K562 (cell line): ENCODE results near the gene ITGA6. TPM values are rescaled to one million over a fixed set of nuclear protein-coding genes. Genes with fewer than 3 reads are reported as not detected.

Source experiments
- ATF4 ChIP-seq: fragments of 450-650 bp; formaldehyde crosslinking; IDR thresholded peaks from 2 replicates; pipeline ENCODE4 v1.4.0; 2022; ENCODE audit warnings: mild to moderate bottlenecking, moderate library complexity
- CCNT2 ChIP-seq: IDR thresholded peaks from 2 replicates; pipeline ENCODE4 v1.6.1; 2011; ENCODE audit warnings: borderline replicate concordance, low read depth, mild to moderate bottlenecking, moderate library complexity, mixed read lengths, low read length; ENCODE audit not compliant: insufficient read length; ENCODE audit errors: extremely low read depth
- DACH1 ChIP-seq: fragments of 450-650 bp; IDR thresholded peaks from 2 replicates; pipeline ENCODE4 v1.6.1; 2018; ENCODE audit not compliant: partially characterized antibody
- EGR1 ChIP-seq: fragments of 450-650 bp; conservative IDR thresholded peaks from 2 replicates; pipeline ENCODE4 v1.6.1; 2017; ENCODE audit warnings: mild to moderate bottlenecking
- KDM2B ChIP-seq: fragments of 250-450 bp; sonication (Bioruptor Pico); IDR thresholded peaks from 2 replicates; pipeline ENCODE4 v1.8.0; 2021; ENCODE audit warnings: mild to moderate bottlenecking, moderate library complexity
- MAFF ChIP-seq: IDR thresholded peaks from 2 replicates; pipeline ENCODE4 v1.6.1; 2012; ENCODE audit warnings: low read length, improper control_type of control experiment
- STAT6 ChIP-seq: sonication (generic); formaldehyde crosslinking; IDR thresholded peaks from 2 replicates; pipeline ENCODE4 v1.8.1; 2023; ENCODE audit warnings: mild to moderate bottlenecking, missing genetic modification reagents
- ZBTB40 ChIP-seq, 2 experiments: fragments of 450-650 bp in 1 of 2; sonication (generic) in 1 of 2; formaldehyde crosslinking in 1 of 2; IDR thresholded peaks; 2 replicates each; pipeline versions ENCODE4 v1.7.1 to v1.9.0; 2016 to 2022; ENCODE audit warnings: inconsistent platforms in 1 of 2, mild to moderate bottlenecking in 1 of 2, missing genetic modification reagents in 1 of 2
- polyA plus RNA-seq, 8 experiments: library from polyadenylated mRNA; depleted of rRNA in 4 of 8; stranded (reverse) in 5 of 8; unstranded in 3 of 8; fragments of >200 nt; fragmentation: Nextera tagmentation in 2 of 8; fragmentation: Illumina TruSeq in 1 of 8; extraction: Ambion mirVana in 2 of 8; extraction: Trizol in 1 of 8; gene quantifications; 2 replicates each; pipeline versions ENCODE4 v1.2.1 to v1.2.3, GENCODE V29; 2011 to 2014; ENCODE audit warnings: inconsistent platforms in 1 of 8, missing spikeins in 1 of 8
- total RNA-seq, 7 experiments: library from RNA; depleted of rRNA in 6 of 7; stranded (reverse); fragments of >200 nt in 6 of 7; fragmentation: Illumina TruSeq in 2 of 7; extraction: Trizol in 2 of 7; gene quantifications; 2 replicates each; pipeline versions ENCODE4 v1.2.1 to v1.2.3, GENCODE V29; 2011 to 2021; ENCODE audit warnings: low replicate concordance in 1 of 7
- TF ChIP-seq, protein P1 (sequence below): fragments of 450-650 bp; IDR thresholded peaks from one replicate; pipeline ENCODE4 v1.6.1; 2018; ENCODE audit warnings: mild to moderate bottlenecking, moderate library complexity; ENCODE audit not compliant: partially characterized antibody
- TF ChIP-seq, protein P2 (sequence below): fragments of 450-650 bp; conservative IDR thresholded peaks from 2 replicates; pipeline ENCODE4 v1.6.1; 2016; ENCODE audit warnings: missing genetic modification characterization, low read depth, mild to moderate bottlenecking, missing compliant biosample characterization, moderate library complexity

Gene ITGA6
- total and polyA plus RNA-seq, 9 of the 15 experiments (the other 6 are each of a cell fraction or from before 2014, with no cell fraction given), result 0.01 to 0.29 (median 0.05) TPM; not detected in 5

DNA sequence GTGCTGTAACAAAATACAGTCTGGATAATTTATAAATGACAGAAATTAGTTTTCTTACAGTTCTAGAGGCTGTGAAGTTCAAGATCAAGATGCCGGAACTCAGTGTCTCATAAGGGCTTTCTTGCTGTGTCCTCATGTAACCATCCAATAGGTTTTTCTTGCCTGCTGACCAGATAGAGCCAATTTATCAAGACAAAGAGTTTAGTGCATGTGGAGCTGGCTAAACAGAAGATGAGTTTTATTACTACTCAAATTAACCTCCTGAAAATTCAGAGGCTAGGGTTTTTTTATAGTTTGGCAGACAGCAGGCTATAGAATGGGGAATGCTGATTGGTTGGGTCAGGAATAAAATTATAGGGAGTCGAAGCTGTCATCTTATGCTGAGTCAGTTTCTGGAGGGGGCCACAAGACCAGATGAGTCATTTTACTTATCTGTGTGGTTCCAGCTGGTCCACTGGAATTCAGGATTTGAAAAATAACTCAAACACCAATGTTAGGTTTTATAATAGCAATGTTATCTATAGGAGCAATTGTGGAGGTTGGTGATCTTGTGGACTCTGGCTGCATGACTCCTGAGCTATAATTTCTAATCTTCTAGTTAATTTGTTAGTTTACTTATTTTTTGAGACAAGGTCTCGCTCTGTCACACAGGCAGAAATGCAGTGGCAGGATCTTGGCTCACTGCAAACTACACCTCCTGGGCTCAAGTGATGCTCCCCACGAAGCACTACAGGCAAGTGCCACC, 125.3 kb downstream of the ITGA6 start (continued):
- TF ChIP-seq, protein P1, sequence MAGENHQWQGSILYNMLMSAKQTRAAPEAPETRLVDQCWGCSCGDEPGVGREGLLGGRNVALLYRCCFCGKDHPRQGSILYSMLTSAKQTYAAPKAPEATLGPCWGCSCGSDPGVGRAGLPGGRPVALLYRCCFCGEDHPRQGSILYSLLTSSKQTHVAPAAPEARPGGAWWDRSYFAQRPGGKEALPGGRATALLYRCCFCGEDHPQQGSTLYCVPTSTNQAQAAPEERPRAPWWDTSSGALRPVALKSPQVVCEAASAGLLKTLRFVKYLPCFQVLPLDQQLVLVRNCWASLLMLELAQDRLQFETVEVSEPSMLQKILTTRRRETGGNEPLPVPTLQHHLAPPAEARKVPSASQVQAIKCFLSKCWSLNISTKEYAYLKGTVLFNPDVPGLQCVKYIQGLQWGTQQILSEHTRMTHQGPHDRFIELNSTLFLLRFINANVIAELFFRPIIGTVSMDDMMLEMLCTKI, result no peak
- TF ChIP-seq ZBTB40 (IDR thresholded peaks at IDR 0.05) (no peak), ZBTB40 (CRISPR knock-in tag; IDR thresholded peaks at IDR 0.05) (no peak), STAT6 (CRISPR knock-in tag) (peak; percentile 22; the same call in 1 of the 2 replicates), DACH1 (peak; percentile 97), MAFF (peak; percentile 98), CCNT2 (peak; percentile 99), KDM2B (CRISPR knock-in tag) (no peak), EGR1 (peak; percentile 64), ATF4 (CRISPR knock-in tag) (0 out of 2 replicates have a peak, but pooled peaks have one; percentile 17)
- TF ChIP-seq, protein P2, sequence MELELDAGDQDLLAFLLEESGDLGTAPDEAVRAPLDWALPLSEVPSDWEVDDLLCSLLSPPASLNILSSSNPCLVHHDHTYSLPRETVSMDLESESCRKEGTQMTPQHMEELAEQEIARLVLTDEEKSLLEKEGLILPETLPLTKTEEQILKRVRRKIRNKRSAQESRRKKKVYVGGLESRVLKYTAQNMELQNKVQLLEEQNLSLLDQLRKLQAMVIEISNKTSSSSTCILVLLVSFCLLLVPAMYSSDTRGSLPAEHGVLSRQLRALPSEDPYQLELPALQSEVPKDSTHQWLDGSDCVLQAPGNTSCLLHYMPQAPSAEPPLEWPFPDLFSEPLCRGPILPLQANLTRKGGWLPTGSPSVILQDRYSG (tag), result 0 out of 2 replicates have a peak, but pooled peaks have one; percentile 41
